GM21737 (cell line): Measurements from ENCODE around the gene FMO2.

Experiments
- ATAC-seq: cut with Tn5 transposase; IDR thresholded peaks from one replicate; pipeline ENCODE4 v1.9.1; 2021; ENCODE audit warnings: mild to moderate bottlenecking, moderate library complexity; ENCODE audit not compliant: unreplicated experiment

Gene FMO2

DNA sequence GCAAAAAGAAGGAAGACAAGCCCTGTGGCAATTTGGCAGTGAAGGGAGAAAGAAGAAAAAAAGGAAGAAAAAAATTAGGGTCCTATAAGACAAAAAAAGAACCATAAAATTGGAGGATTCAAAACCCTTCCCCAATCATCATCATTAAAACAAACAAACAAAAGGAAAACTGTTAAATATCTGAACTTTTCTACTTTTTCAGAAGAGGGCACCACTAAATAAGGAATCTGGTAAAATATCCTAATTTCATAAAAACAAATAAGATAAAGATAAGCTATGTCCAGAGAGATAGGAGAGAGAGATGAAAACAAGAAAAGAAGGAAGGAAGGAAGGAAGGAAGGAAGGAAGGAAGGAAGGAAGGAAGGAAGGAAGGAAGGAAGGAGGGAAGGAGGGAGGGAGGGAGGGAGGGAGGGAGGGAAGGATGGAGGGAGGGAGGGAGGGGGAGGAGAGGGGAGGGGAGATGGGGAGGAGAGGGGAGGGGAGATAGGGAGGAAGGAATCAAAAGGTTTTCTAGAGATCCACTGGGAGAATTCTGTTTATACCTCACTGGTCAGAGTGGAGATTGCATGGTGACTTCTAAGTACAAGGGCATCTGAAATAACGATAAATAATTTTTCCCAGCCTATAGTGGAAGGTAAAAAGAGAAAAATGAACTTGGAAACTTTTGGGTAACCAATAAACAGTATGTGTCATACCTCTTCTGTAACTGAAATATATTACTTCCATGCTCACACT, 10.4 kb upstream of the FMO2 start:
- ATAC-seq: no peak

DNA sequence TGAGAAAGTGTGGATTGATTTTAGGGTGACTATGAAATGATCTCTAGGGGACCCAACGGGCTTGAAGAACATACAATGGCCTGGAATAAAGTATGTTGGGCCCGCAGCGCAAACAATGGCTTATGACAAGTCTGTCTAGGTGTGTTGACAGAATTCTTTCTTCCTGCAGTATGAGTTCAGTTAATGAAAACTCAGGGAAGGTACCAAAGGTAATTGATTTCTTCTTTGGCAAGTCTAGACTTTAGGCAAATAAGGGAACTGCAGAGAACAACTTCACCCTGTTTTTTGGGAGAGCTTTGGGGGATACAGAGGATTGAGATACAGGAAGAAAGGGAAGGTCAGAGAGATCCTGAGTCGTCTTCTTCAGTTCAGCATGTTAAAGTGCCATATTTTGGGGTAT, 7.8 kb upstream of the FMO2 start:
- ATAC-seq: no peak

DNA sequence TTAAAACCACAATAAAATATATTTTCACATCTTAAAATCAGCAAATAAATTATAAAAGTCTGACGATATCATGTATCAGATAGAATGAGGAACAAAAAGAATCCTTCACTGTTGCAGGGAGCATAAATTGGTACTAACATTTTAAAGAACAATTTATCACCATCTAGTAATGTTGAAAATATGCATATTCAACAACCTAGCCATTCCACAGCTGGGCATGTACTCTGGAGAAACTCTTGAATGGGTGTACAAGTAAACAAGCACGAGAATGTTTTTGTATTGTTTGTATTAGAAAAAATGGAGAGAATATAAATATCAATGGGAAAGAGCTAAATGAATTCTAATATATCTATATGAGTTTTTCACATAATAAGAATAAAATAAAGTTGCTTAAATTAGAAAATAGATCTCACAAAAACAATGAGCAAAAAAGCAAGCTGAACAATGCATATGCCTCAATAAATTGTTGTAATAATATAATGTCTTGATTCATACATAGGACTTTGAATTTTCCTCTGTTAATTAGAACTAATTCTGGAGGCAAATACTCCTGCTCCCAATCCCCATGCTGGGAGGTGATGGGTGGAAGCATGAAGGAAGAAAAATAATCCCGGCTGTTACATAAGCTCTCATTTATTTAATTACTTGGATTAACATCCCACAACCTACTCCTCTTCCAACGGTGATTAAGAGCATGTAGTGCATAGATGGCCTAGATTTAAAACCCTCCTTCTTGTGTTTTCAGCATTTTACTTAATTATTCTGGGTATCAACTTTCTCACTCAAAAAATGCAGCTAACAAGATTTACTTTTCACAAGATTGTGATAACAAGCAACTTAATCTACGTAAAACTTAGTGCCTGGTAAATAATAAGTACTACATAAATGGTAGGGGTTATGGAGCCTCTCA, 5.5 kb upstream of the FMO2 start:
- ATAC-seq: no peak

DNA sequence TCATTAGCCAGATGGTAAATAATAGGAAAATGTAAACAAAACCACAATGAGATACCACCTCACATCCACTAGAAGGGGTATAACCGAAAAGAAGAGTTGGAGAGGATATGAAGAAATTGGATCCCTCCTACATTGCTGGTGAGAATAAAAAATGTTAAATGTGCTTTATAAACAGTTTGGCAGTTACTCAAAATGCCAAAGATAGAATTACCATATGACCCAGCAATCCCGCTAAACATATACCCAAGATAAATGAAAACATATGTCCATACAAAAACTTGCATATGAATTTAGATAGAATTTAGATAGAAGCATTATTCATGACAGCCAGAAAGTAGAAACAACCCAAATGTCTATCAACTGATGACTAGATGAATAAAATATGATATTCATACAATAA, 4.4 kb upstream of the FMO2 start:
- ATAC-seq: no peak

DNA sequence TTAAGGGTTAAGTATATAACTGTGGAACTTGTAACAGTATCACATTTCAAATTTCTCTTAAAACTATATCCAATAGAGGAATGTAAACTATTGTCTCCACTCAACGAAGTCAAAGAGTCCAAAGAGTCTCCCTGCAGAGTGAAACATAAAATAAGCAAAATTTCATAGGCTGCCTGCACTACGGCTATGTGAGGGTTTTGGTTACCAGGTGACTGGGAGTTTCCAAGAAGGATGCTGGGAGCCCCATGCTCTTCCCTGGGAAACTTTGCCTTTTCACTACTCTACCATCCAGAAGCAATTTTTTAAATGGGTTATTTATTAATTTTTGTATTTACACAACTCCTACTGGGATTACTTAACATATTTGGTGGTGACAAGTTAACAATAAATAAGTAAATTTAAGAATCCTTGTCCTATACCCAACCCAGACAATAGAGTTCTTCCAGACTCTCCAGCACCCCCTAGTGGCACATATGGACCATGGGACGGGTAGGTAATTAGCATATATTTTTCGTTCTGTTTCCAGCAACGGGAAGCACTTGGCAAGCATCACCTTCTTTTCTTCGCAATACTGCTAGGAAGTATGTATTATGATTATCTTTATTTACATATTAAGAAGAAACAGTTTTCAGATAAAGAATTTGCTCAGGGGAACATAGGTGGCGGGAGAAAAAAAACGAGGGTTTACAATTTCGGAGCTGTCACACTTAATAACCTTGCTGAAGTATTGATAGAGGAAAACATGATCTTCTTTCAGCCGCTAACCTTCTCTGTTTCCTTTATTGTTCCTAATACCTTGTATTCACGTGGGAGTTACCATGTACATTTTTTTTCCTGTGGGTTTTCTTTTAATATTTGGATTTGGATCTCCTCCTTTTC, 3.5 kb downstream of the FMO2 start:
- no peak for ATAC-seq

DNA sequence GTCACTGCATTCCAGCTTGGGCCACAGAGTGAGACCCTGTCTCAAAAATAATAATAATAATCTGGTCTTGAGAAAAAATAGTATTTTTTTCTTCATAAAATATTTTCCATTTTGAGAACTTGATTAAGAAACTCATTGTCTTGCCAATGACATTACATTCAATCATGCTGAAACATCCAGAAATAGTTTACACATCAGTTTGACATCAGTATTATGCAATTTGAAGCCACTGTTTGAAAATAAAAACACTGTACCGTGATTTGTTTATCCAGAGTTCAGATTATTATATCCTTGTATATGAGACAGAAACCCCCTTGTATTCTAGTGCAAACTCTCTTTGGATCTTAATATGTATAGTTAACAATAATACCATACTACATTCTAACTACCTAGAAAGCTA, 6.9 kb downstream of the FMO2 start:
- no peak for ATAC-seq

DNA sequence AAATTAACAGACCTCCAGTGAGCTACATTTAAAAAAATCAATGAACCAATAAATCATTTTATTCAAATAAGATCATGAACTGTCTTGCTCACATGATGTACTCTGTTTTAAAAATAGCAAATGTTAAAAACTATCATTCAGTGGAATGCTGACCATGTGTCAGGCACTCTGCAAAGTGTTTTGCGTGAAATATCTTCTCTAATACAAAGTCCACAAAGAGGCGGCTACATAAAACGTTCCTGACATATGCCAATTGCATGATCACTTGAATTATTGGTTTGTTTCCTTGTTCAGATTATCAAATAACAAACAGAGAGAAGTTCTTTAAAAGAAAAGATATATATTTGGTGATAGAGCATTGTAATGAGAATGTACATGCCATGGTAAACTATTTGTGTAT, 10.7 kb downstream of the FMO2 start:
- no peak for ATAC-seq

DNA sequence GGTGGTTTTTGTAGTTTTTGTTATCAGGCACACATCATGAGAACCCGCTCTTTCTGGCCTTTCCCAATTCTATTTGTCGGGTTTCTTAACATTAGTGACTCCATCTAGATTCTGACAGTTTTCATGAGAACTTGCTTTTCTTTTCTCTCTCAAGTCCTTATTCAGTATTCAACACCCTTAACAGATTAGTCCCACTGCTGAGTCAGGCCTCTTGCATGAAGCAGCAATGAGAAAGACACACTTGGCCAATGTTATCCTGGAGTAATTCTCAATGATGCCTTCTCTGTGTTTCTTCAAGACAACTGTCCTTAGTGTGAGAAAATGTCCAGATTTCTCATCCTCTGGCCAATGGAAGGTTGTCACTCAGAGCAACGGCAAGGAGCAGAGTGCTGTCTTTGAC, 11.3 kb downstream of the FMO2 start:
- ATAC-seq: no peak

DNA sequence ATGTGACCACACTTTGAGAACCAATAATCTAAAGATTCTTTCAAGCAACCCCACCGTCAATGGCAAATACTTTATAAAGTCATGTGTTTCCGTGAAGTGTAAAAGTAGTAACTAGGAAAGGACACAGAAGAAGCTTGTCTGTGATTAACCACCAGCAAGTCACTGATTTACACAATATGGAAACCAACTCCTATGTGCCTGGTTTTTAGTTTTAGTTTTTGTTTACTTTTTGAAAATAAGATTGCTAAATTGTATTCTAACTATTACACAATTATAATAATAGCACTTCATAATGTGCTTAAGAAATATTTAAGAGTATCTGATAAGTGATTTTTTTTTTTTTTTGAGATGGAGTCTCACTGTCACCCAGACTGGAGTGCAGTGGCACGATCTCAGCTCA, 13.0 kb downstream of the FMO2 start:
- no peak for ATAC-seq

DNA sequence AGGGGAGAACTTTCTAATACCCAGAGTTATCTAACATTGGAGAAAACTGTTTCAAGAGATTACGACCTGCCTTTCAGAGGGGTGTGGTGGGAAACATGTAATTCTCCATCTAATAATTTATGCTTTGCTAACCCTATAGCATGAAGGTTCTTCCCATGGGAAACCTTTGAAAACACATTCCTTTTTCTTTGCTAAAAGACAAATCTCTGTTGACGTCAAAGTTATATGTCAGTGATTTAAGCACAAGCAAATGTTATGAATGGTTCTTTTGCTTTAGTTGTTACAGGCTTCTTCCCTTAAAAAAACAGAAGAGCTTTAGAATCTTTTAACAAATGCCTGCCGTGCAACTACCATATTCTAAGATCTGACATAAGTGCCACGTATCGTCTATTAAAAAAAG, 19.2 kb downstream of the FMO2 start:
- ATAC-seq: no peak

DNA sequence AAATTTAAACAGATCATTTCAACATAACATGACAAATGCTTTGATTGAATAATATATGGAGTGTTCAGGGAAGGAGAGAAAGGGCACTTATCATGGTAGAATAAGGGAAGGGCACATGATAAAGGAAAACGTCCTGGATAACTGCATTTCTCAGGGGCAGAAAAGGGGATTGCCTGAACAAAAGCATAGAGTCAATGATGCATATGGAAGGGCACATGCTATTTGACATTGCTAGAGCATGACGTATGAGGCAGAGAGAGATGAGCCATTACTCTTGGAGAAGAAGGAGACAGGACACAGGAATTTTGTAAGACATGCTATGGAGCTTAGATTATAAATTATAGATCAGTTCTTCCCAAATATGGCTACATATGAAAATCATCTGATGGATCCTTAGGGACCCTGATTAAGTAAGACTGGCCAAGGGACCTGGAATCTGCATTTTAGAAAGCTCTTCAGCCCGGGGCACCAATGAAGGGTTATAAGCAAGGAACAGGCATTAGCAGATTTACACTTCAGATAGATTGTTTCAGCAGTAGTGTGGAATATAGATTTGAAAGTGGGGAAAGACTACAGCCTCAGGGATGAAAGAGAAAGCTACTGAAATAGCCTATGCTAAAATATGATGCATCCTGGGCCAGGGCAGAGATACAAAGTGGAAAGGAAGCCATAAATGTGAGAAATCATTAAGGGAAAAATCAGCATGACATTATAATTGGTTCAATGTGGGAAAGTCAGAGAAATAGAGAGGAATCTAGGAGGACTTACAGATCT, 21.3 kb downstream of the FMO2 start:
- ATAC-seq: no peak

DNA sequence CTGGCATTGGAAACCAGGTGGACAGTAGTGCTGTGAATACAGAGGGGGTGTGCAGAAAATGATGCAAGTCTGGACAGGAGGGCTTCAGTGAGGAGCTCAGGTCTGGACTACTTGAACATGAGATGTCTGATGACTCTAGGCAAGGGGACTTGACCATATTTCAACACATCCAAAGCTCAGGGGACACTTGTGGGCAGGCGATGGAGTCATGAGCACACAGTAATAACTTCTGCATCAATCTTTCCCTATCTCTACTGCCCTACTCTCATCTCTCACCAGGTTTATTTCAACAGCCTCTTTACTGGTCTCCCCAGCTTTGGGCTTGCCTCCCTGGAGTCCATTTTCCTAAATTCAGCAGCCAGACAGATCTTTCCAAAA, 21.9 kb downstream of the FMO2 start:
- no peak for ATAC-seq

DNA sequence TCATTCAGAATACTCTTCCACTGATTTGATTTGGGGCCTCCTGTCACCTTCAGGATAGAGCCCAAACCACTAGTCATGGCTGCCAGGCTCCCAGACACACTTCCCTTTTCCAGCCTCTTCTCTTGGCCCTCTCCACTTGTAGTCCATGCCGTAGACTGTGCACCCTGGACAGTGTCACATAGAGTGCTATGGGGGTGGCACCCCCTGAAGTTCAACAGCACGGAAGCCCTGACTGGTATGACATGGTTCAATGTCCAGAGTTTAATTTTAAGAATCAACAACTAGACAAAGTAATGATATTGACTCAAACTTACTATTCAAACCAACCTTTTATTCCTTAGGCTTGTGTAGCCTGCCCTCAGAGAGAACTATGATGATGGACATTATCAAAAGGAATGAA, 22.3 kb downstream of the FMO2 start:
- no peak for ATAC-seq

DNA sequence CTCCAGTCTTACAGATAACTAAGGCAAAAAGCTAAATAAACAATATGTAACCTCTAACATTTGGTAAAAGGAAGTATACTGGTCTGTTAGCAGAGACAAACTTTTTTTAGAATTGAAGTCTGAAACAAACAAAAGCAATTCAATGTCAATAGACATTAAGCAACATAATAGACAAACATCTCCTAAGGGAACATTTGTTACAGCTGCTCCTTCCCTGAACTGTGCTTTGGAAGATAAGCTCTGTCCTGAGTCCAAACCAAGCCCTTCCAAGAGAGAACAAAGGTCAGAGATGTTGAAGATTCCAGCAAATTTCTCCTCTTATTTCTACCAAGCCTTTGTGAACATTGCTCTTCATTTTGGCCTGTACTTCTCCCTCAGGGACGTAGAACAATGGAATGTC, 25.3 kb downstream of the FMO2 start:
- ATAC-seq: no peak

DNA sequence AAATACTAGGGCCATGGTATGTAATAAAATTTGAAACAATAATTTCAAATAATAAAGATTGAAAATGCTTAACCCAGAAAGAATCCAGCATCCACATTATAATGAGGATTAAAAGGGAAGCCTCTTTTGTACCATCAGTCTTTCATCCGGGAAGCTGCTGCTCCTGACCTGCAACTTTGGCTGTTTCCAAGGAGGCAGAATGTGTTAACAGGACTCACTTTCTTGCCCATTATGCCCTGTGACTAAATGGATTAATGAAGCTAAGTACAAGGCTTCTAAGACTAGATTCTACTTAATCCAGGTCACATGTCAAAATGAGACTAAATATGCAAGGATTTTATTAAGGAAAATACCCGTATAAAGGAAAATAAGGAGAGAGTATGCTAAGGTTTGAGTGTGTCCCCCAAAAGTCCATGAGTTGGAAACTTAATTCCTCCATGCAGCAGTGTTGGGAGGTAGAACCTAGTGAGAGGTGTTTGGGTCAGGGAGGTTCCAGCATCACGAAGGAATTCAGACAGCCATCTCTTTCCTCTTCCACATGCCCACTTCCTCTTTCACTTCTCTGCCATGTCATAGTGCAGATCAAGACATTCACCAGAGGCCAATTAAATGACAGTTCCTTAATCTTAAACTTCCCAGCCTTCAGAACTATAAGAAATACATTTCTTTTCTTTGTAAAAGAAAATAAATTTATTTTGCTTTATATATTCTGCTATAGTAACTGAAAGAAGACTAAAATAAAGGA, 27.7 kb downstream of the FMO2 start:
- no peak for ATAC-seq

DNA sequence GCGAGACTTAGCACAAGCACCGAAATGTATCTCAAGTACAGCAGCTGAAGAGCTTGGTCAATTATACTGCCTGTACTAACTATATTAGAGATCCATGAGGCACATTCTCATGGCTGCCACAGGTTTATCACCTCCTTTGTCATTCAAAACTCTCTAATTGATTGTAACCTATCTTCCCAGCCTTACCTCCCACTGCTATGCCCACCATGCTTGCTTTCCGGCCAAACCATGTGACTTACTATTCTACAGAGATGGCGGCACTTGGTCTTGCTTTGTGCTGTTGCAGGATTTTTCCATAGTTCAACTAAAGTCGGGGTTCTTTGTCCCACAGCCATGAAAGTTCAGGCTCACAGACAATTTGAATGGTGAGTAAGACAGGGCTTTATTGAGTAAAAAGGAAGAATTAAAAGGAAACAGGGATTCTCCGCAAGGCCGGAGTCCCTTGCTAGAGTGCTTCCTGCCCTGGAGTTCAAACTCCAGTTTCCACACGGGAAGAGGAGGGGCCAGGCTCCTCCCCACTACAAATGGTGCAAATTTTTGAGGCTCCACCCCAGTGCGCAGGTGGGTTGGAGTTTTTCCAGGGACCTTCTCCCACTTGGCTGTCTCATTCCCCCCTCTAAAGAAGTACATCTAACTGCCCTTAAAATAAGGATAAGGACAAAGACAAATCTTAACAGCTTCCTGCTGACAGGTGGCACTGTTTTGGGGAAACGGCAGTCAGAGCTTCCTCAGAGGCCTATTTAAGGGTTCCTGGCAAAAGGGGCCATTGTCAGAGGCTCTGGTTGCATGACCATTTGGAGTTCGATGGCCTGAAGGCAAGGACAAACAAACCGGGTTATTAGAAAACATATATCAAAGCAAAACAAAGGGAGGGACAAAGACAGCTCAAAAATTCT, 28.7 kb downstream of the FMO2 start:
- no peak for ATAC-seq

DNA sequence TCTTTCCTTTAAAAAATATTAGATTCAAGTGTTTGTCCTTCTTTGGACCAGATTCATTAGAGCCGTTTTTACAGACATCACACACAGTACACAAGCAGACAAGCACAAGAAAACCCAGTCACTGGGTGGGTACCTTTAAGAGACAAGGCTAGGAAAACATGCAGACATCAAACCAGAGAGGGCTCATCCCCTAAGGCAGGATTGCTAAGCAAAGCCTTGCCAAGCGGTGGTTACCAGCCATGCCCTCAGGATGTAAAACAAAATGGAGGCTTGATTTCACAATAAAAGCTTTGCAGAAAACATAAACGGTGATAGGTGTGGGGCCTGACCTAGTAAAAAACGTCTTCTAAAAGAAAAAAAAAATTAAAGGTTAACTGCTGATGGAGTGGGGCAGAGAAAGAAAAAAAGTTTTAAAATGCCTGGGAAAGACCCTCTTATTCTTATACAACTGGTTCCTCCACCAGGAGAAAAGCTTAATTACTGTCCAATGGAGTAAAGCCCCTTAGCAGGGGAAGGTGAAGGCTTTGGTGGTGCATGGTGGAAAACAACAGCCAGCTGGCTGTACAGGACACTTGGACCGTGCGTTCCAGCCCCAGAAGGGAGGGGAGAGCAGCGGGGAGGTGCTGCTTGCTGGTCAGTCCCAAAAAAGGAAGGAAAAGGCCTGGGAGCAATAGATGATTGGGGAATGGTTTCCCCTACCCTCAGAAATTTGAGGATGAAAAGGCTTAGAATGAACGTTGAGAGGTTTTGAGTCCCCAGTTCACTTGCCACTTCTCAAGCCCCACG, 32.8 kb downstream of the FMO2 start:
- no peak for ATAC-seq

DNA sequence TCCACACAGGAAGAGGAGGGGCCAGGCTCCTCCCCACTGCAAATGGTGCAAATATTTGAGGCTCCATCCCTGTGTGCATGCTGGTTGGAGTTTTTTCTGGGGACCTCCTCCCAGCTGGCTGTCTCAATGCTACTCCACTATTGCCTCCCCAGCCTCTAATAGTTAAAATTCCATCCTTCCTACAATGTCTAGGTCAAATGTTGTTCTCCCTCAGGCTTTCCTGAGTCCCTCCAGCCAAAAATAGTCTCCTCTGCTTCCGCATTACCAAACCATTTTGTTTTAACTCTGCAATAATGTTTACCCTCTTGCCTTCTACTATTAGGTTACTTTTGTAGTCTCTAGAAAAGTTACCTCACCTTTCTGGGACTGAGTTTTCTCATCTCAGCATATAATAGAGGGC, 33.6 kb downstream of the FMO2 start:
- ATAC-seq: no peak
